ENCODE results near the gene PTGES.

The PTGES gene

GRCh38 chr9:129759804-129760502 lies 7.1 kb upstream of the PTGES start:
- peaks cover 17% of the 10 kb centered on the region for H3K4me1 ChIP-seq (ENCODE audit: insufficient read depth, insufficient read length)
- no peaks in the 10 kb centered on the region for H3K9me3 ChIP-seq (ENCODE audit: insufficient read depth, low read length)
- H3K4me3 ChIP-seq (ENCODE audit: insufficient read length, low read depth) = no peak overlapping the region
- TF ChIP-seq SUZ12 (IDR thresholded peaks at IDR 0.05; ENCODE audit: extremely low read depth, insufficient read depth, insufficient read length) = no peak
- no peak for TF ChIP-seq YY1 (IDR thresholded peaks at IDR 0.05; ENCODE audit: insufficient read depth, insufficient read length)
- TF ChIP-seq ZNF274 (IDR thresholded peaks at IDR 0.05; ENCODE audit: low read depth, low read length) = no peak
- no peak overlapping the region for H3K9ac ChIP-seq (ENCODE audit: insufficient read length, low read depth)
- no peaks in the 10 kb centered on the region for H3K36me3 ChIP-seq (ENCODE audit: insufficient read depth, insufficient read length, low read length)
- no peaks in the 10 kb centered on the region for H3K27me3 ChIP-seq (ENCODE audit: insufficient read depth, insufficient read length)
- DNase-seq (ENCODE audit: low read depth, low spot score) = no peak

DNA sequence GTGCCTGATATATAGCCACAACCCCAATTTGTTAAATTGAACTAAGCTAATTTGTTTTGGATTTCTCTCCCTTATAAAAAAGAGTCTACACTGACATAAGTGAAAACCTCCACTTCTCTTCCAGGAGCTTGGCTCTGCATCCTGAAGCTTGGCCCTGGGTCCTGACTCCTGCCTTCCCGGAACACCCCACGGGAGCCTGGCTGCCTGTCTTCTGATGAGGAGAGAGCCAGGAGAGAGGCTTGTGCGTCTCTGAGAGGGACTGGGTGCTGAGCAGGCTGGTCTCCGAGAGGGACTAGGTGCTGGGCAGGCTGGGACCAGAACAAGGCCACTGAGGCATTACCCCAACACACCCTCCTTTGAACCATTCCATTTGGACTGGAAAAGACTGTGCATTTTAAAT lies 6.5 kb upstream of the PTGES start:
- Histone ChIP-seq H3K9ac (ENCODE audit: insufficient read length, low read depth) (no peak overlapping the region), H3K9me3 (ENCODE audit: insufficient read depth, low read length) (no peaks in the 10 kb centered on the region), H3K4me1 (ENCODE audit: insufficient read depth, insufficient read length) (peaks cover 17% of the 10 kb centered on the region), H3K4me3 (ENCODE audit: insufficient read length, low read depth) (no peak overlapping the region), H3K27me3 (ENCODE audit: insufficient read depth, insufficient read length) (no peaks in the 10 kb centered on the region), H3K36me3 (ENCODE audit: insufficient read depth, insufficient read length, low read length) (no peaks in the 10 kb centered on the region)
- no peak for TF ChIP-seq SUZ12 (IDR thresholded peaks at IDR 0.05; ENCODE audit: extremely low read depth, insufficient read depth, insufficient read length)
- TF ChIP-seq ZNF274 (IDR thresholded peaks at IDR 0.05; ENCODE audit: low read depth, low read length) = no peak
- no peak for TF ChIP-seq YY1 (IDR thresholded peaks at IDR 0.05; ENCODE audit: insufficient read depth, insufficient read length)
- DNase-seq (ENCODE audit: low read depth, low spot score) = no peak

DNA sequence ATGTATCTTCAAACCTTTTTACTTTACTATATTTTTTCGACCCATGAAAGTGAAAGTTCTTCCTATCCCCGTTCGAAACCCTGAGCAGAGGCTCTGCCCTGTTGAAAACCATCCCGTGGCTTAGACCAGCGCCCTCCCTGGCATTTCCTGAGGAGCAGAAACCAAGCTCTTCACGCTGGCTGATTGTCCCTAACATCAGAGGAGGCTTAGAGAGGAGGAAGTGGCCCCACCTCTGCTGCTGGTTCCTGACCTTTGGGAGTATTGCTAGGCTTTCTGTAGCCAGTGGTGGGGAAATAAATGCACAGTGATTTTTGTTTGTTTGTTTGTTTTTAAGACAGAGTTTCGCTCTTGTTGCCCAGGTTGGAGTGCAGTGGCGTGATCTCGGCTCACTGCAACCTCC lies 4.2 kb upstream of the PTGES start:
- Histone ChIP-seq H3K36me3 (ENCODE audit: insufficient read depth, insufficient read length, low read length) (no peaks in the 10 kb centered on the region), H3K9me3 (ENCODE audit: insufficient read depth, low read length) (no peaks in the 10 kb centered on the region), H3K27me3 (ENCODE audit: insufficient read depth, insufficient read length) (peaks cover 6% of the 10 kb centered on the region), H3K9ac (ENCODE audit: insufficient read length, low read depth) (no peak overlapping the region), H3K4me1 (ENCODE audit: insufficient read depth, insufficient read length) (peaks cover 19% of the 10 kb centered on the region), H3K4me3 (ENCODE audit: insufficient read length, low read depth) (no peak overlapping the region)
- no peak for TF ChIP-seq ZNF274 (IDR thresholded peaks at IDR 0.05; ENCODE audit: low read depth, low read length)
- TF ChIP-seq SUZ12 (IDR thresholded peaks at IDR 0.05; ENCODE audit: extremely low read depth, insufficient read depth, insufficient read length) = no peak
- TF ChIP-seq YY1 (IDR thresholded peaks at IDR 0.05; ENCODE audit: insufficient read depth, insufficient read length) = no peak
- DNase-seq (ENCODE audit: low read depth, low spot score) = no peak

GRCh38 chr9:129756191-129756590 lies 3.3 kb upstream of the PTGES start:
- Histone ChIP-seq H3K4me3 (ENCODE audit: insufficient read length, low read depth) (no peak overlapping the region), H3K9ac (ENCODE audit: insufficient read length, low read depth) (no peak overlapping the region), H3K9me3 (ENCODE audit: insufficient read depth, low read length) (no peaks in the 10 kb centered on the region), H3K4me1 (ENCODE audit: insufficient read depth, insufficient read length) (peaks cover 18% of the 10 kb centered on the region), H3K27me3 (ENCODE audit: insufficient read depth, insufficient read length) (peaks cover 6% of the 10 kb centered on the region), H3K36me3 (ENCODE audit: insufficient read depth, insufficient read length, low read length) (no peaks in the 10 kb centered on the region)
- TF ChIP-seq YY1 (IDR thresholded peaks at IDR 0.05; ENCODE audit: insufficient read depth, insufficient read length) = no peak
- TF ChIP-seq SUZ12 (IDR thresholded peaks at IDR 0.05; ENCODE audit: extremely low read depth, insufficient read depth, insufficient read length) = no peak
- TF ChIP-seq ZNF274 (IDR thresholded peaks at IDR 0.05; ENCODE audit: low read depth, low read length) = no peak
- no peak for DNase-seq (ENCODE audit: low read depth, low spot score)

- Histone ChIP-seq H3K9ac (ENCODE audit: insufficient read length, low read depth) (no peak overlapping the region), H3K9me3 (ENCODE audit: insufficient read depth, low read length) (no peaks in the 10 kb centered on the region), H3K27me3 (ENCODE audit: insufficient read depth, insufficient read length) (peaks cover 6% of the 10 kb centered on the region), H3K36me3 (ENCODE audit: insufficient read depth, insufficient read length, low read length) (no peaks in the 10 kb centered on the region), H3K4me1 (ENCODE audit: insufficient read depth, insufficient read length) (peaks cover 21% of the 10 kb centered on the region), H3K4me3 (ENCODE audit: insufficient read length, low read depth) (no peak overlapping the region)
- DNase-seq (ENCODE audit: low read depth, low spot score) = no peak
- no peak for TF ChIP-seq YY1 (IDR thresholded peaks at IDR 0.05; ENCODE audit: insufficient read depth, insufficient read length)
- TF ChIP-seq ZNF274 (IDR thresholded peaks at IDR 0.05; ENCODE audit: low read depth, low read length) = no peak
- TF ChIP-seq SUZ12 (IDR thresholded peaks at IDR 0.05; ENCODE audit: extremely low read depth, insufficient read depth, insufficient read length) = no peak
These were observed 2.3 kb upstream of the PTGES start for GRCh38 chr9:129755151-129755550.

GRCh38 chr9:129751841-129752801 lies 721 bp downstream of the PTGES start:
- peak overlapping the region; percentile 71 for H3K9ac ChIP-seq (ENCODE audit: insufficient read length, low read depth)
- peak overlapping the region; percentile 2 for H3K4me3 ChIP-seq (ENCODE audit: insufficient read length, low read depth)
- H3K9me3 ChIP-seq (ENCODE audit: insufficient read depth, low read length) = no peaks in the 10 kb centered on the region
- H3K27me3 ChIP-seq (ENCODE audit: insufficient read depth, insufficient read length) = peaks cover 6% of the 10 kb centered on the region
- TF ChIP-seq SUZ12 (IDR thresholded peaks at IDR 0.05; ENCODE audit: extremely low read depth, insufficient read depth, insufficient read length) = no peak
- no peak for TF ChIP-seq ZNF274 (IDR thresholded peaks at IDR 0.05; ENCODE audit: low read depth, low read length)
- no peak for TF ChIP-seq YY1 (IDR thresholded peaks at IDR 0.05; ENCODE audit: insufficient read depth, insufficient read length)
- DNase-seq (ENCODE audit: low read depth, low spot score) = no peak
- H3K4me1 ChIP-seq (ENCODE audit: insufficient read depth, insufficient read length) = peaks cover 26% of the 10 kb centered on the region
- no peaks in the 10 kb centered on the region for H3K36me3 ChIP-seq (ENCODE audit: insufficient read depth, insufficient read length, low read length)

All from NT2/D1 (cell line).